Testis (tissue), 2 donors: Measurements from ENCODE around the gene DRC1.

Experiments used
- CTCF ChIP-seq, 3 experiments: fragments of 450-650 bp in 2 of 3; fragments of 200-600 bp in 1 of 3; sonication (generic) in 1 of 3; IDR thresholded peaks; one replicate each; pipeline ENCODE4 v1.5.1; 2016 to 2019; ENCODE audit warnings: antibody characterized with exemption in 3 of 3, mild to moderate bottlenecking in 2 of 3, moderate library complexity in 1 of 3
- POLR2A ChIP-seq: fragments of 450-650 bp; IDR thresholded peaks from one replicate; pipeline ENCODE4 v1.6.1; 2017; ENCODE audit warnings: antibody characterized with exemption, mild to moderate bottlenecking, moderate library complexity

GRCh38 chr2:26493566-26493965 lies 91.8 kb downstream of the DRC1 start:
- TF ChIP-seq CTCF (IDR thresholded peaks at IDR 0.05) (no peak), POLR2A (no peak)
